ENCODE measurements around the gene MAPT.

The MAPT gene

GRCh38 chr17:45961206-45961605, 66.9 kb downstream of the MAPT start:
- Histone ChIP-seq H3K9me3 (ENCODE audit: control insufficient read depth, insufficient read depth, low read length) (no peaks in the 10 kb centered on the region), H3K27me3 (ENCODE audit: control insufficient read depth, insufficient read depth, low read length) (no peaks in the 10 kb centered on the region), H3K36me3 (ENCODE audit: control insufficient read depth, insufficient read depth, low read length) (no peaks in the 10 kb centered on the region), H3K4me3 (ENCODE audit: low read depth, low read length) (no peak overlapping the region), H3K9ac (ENCODE audit: low read depth, low read length) (no peak overlapping the region), H3K4me1 (ENCODE audit: control insufficient read depth, insufficient read depth, low read length) (no peaks in the 10 kb centered on the region)

- H3K4me3 ChIP-seq (ENCODE audit: low read depth, low read length) = no peak overlapping the region
- no peaks in the 10 kb centered on the region for H3K36me3 ChIP-seq (ENCODE audit: control insufficient read depth, insufficient read depth, low read length)
- no peaks in the 10 kb centered on the region for H3K4me1 ChIP-seq (ENCODE audit: control insufficient read depth, insufficient read depth, low read length)
- no peaks in the 10 kb centered on the region for H3K9me3 ChIP-seq (ENCODE audit: control insufficient read depth, insufficient read depth, low read length)
- H3K27me3 ChIP-seq (ENCODE audit: control insufficient read depth, insufficient read depth, low read length) = no peaks in the 10 kb centered on the region
- H3K9ac ChIP-seq (ENCODE audit: low read depth, low read length) = no peak overlapping the region
Observed at GRCh38 chr17:45962221-45962972, 68.0 kb downstream of the MAPT start.

GRCh38 chr17:45963283-45963682, 68.9 kb downstream of the MAPT start:
- H3K4me3 ChIP-seq (ENCODE audit: low read depth, low read length) = no peak overlapping the region

GRCh38 chr17:45963889-45964288, 69.5 kb downstream of the MAPT start:
- Histone ChIP-seq H3K36me3 (ENCODE audit: control insufficient read depth, insufficient read depth, low read length) (no peaks in the 10 kb centered on the region), H3K4me3 (ENCODE audit: low read depth, low read length) (no peak overlapping the region), H3K4me1 (ENCODE audit: control insufficient read depth, insufficient read depth, low read length) (no peaks in the 10 kb centered on the region), H3K9ac (ENCODE audit: low read depth, low read length) (no peak overlapping the region), H3K9me3 (ENCODE audit: control insufficient read depth, insufficient read depth, low read length) (no peaks in the 10 kb centered on the region), H3K27me3 (ENCODE audit: control insufficient read depth, insufficient read depth, low read length) (no peaks in the 10 kb centered on the region)

More at GRCh38 chr17:45963283-45963682, 68.9 kb downstream of the MAPT start:
- H3K9ac ChIP-seq (ENCODE audit: low read depth, low read length) = no peak overlapping the region
- H3K9me3 ChIP-seq (ENCODE audit: control insufficient read depth, insufficient read depth, low read length) = no peaks in the 10 kb centered on the region
- H3K4me1 ChIP-seq (ENCODE audit: control insufficient read depth, insufficient read depth, low read length) = no peaks in the 10 kb centered on the region
- H3K27me3 ChIP-seq (ENCODE audit: control insufficient read depth, insufficient read depth, low read length) = no peaks in the 10 kb centered on the region
- no peaks in the 10 kb centered on the region for H3K36me3 ChIP-seq (ENCODE audit: control insufficient read depth, insufficient read depth, low read length)

GRCh38 chr17:45964634-45965033, 70.3 kb downstream of the MAPT start:
- H3K36me3 ChIP-seq (ENCODE audit: control insufficient read depth, insufficient read depth, low read length) = no peaks in the 10 kb centered on the region
- no peak overlapping the region for H3K4me3 ChIP-seq (ENCODE audit: low read depth, low read length)
- no peaks in the 10 kb centered on the region for H3K9me3 ChIP-seq (ENCODE audit: control insufficient read depth, insufficient read depth, low read length)
- H3K9ac ChIP-seq (ENCODE audit: low read depth, low read length) = no peak overlapping the region
- H3K27me3 ChIP-seq (ENCODE audit: control insufficient read depth, insufficient read depth, low read length) = no peaks in the 10 kb centered on the region
- H3K4me1 ChIP-seq (ENCODE audit: control insufficient read depth, insufficient read depth, low read length) = no peaks in the 10 kb centered on the region

- Histone ChIP-seq H3K27me3 (ENCODE audit: control insufficient read depth, insufficient read depth, low read length) (no peaks in the 10 kb centered on the region), H3K4me1 (ENCODE audit: control insufficient read depth, insufficient read depth, low read length) (no peaks in the 10 kb centered on the region), H3K4me3 (ENCODE audit: low read depth, low read length) (no peak overlapping the region), H3K9me3 (ENCODE audit: control insufficient read depth, insufficient read depth, low read length) (no peaks in the 10 kb centered on the region), H3K36me3 (ENCODE audit: control insufficient read depth, insufficient read depth, low read length) (no peaks in the 10 kb centered on the region), H3K9ac (ENCODE audit: low read depth, low read length) (no peak overlapping the region)
Observed at GRCh38 chr17:45965812-45966211, 71.5 kb downstream of the MAPT start.

- H3K27me3 ChIP-seq (ENCODE audit: control insufficient read depth, insufficient read depth, low read length) = no peaks in the 10 kb centered on the region
- no peaks in the 10 kb centered on the region for H3K36me3 ChIP-seq (ENCODE audit: control insufficient read depth, insufficient read depth, low read length)
- no peak overlapping the region for H3K4me3 ChIP-seq (ENCODE audit: low read depth, low read length)
- no peaks in the 10 kb centered on the region for H3K4me1 ChIP-seq (ENCODE audit: control insufficient read depth, insufficient read depth, low read length)
- H3K9ac ChIP-seq (ENCODE audit: low read depth, low read length) = no peak overlapping the region
- no peaks in the 10 kb centered on the region for H3K9me3 ChIP-seq (ENCODE audit: control insufficient read depth, insufficient read depth, low read length)
Observed at GRCh38 chr17:45966606-45967280, 72.4 kb downstream of the MAPT start.

- Histone ChIP-seq H3K27me3 (ENCODE audit: control insufficient read depth, insufficient read depth, low read length) (peaks cover 3% of the 10 kb centered on the region), H3K4me3 (ENCODE audit: low read depth, low read length) (no peak overlapping the region), H3K4me1 (ENCODE audit: control insufficient read depth, insufficient read depth, low read length) (no peaks in the 10 kb centered on the region), H3K9me3 (ENCODE audit: control insufficient read depth, insufficient read depth, low read length) (no peaks in the 10 kb centered on the region), H3K9ac (ENCODE audit: low read depth, low read length) (no peak overlapping the region), H3K36me3 (ENCODE audit: control insufficient read depth, insufficient read depth, low read length) (no peaks in the 10 kb centered on the region)
Observed at GRCh38 chr17:45967378-45967777, 73.0 kb downstream of the MAPT start.

GRCh38 chr17:45968732-45969131, 74.4 kb downstream of the MAPT start:
- Histone ChIP-seq H3K9ac (ENCODE audit: low read depth, low read length) (no peak overlapping the region), H3K27me3 (ENCODE audit: control insufficient read depth, insufficient read depth, low read length) (peaks cover 3% of the 10 kb centered on the region), H3K4me1 (ENCODE audit: control insufficient read depth, insufficient read depth, low read length) (no peaks in the 10 kb centered on the region), H3K36me3 (ENCODE audit: control insufficient read depth, insufficient read depth, low read length) (no peaks in the 10 kb centered on the region), H3K9me3 (ENCODE audit: control insufficient read depth, insufficient read depth, low read length) (no peaks in the 10 kb centered on the region), H3K4me3 (ENCODE audit: low read depth, low read length) (no peak overlapping the region)

- Histone ChIP-seq H3K9ac (ENCODE audit: low read depth, low read length) (no peak overlapping the region), H3K9me3 (ENCODE audit: control insufficient read depth, insufficient read depth, low read length) (no peaks in the 10 kb centered on the region), H3K4me3 (ENCODE audit: low read depth, low read length) (no peak overlapping the region), H3K36me3 (ENCODE audit: control insufficient read depth, insufficient read depth, low read length) (no peaks in the 10 kb centered on the region), H3K4me1 (ENCODE audit: control insufficient read depth, insufficient read depth, low read length) (no peaks in the 10 kb centered on the region), H3K27me3 (ENCODE audit: control insufficient read depth, insufficient read depth, low read length) (peaks cover 3% of the 10 kb centered on the region)
Observed at GRCh38 chr17:45969726-45970125, 75.4 kb downstream of the MAPT start.

GRCh38 chr17:45970659-45971058, 76.3 kb downstream of the MAPT start:
- H3K4me1 ChIP-seq (ENCODE audit: control insufficient read depth, insufficient read depth, low read length) = no peaks in the 10 kb centered on the region
- H3K4me3 ChIP-seq (ENCODE audit: low read depth, low read length) = no peak overlapping the region
- H3K36me3 ChIP-seq (ENCODE audit: control insufficient read depth, insufficient read depth, low read length) = no peaks in the 10 kb centered on the region
- no peaks in the 10 kb centered on the region for H3K9me3 ChIP-seq (ENCODE audit: control insufficient read depth, insufficient read depth, low read length)
- peaks cover 3% of the 10 kb centered on the region for H3K27me3 ChIP-seq (ENCODE audit: control insufficient read depth, insufficient read depth, low read length)
- H3K9ac ChIP-seq (ENCODE audit: low read depth, low read length) = no peak overlapping the region

GRCh38 chr17:45971698-45972141, 77.4 kb downstream of the MAPT start:
- Histone ChIP-seq H3K9me3 (ENCODE audit: control insufficient read depth, insufficient read depth, low read length) (no peaks in the 10 kb centered on the region), H3K4me3 (ENCODE audit: low read depth, low read length) (no peak overlapping the region)

More at GRCh38 chr17:45971698-45972141, 77.4 kb downstream of the MAPT start:
- Histone ChIP-seq H3K27me3 (ENCODE audit: control insufficient read depth, insufficient read depth, low read length) (peaks cover 3% of the 10 kb centered on the region), H3K4me1 (ENCODE audit: control insufficient read depth, insufficient read depth, low read length) (no peaks in the 10 kb centered on the region), H3K36me3 (ENCODE audit: control insufficient read depth, insufficient read depth, low read length) (no peaks in the 10 kb centered on the region), H3K9ac (ENCODE audit: low read depth, low read length) (no peak overlapping the region)

All from iPS-15b (cell line).